ENCODE results near the gene NSRP1. TPM values are rescaled to one million over a fixed set of nuclear protein-coding genes. Genes with fewer than 3 reads are reported as not detected.

Gene NSRP1
- polyA plus RNA-seq, 1 donor from 2014 or later, result 8.6 TPM

DNA sequence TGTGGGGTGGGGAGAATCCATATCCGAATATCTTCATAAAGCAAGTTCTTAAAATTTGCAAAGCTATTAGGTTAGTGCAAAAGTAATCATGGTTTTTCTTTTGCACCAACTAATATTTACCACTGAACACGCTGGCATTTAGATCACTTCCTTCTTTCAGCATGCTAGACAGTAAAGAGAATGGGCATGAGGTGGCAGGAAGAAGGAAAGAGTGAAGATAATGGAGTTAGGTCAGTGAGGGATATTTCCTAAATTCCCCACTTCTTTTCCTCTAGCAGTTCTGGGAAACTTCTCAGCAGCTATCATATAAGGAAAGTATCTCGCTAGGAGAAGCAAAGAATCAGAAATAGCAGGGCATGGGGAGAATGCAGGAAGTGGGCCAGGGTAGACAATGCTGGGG lies 79.9 kb downstream of the NSRP1 start:
- Histone ChIP-seq H2AFZ (ENCODE audit: low read depth, low read length) (no peak overlapping the region), H3K36me3 (ENCODE audit: insufficient read depth, low read length) (no peaks in the 10 kb centered on the region), H3K9me3 (ENCODE audit: low read length) (no peaks in the 10 kb centered on the region), H3K27me3 (ENCODE audit: insufficient read depth, low read depth, low read length) (no peaks in the 10 kb centered on the region), H3K79me2 (replicated peaks; ENCODE audit: insufficient read depth, low read length) (no peaks in the 10 kb centered on the region), H3K4me3 (ENCODE audit: low read length) (no peak overlapping the region), H3K9me2 (ENCODE audit: insufficient read depth, low read length) (no peaks in the 10 kb centered on the region), H3K4me2 (ENCODE audit: low read length) (no peak overlapping the region), H3F3A (ENCODE audit: insufficient read depth, low read length, poor library complexity, severe bottlenecking) (no peaks in the 10 kb centered on the region), H4K20me1 (ENCODE audit: insufficient read depth) (no peaks in the 10 kb centered on the region), H3K9ac (ENCODE audit: low read length) (no peak overlapping the region), H3K27ac (ENCODE audit: low read length) (no peak overlapping the region)
- TF ChIP-seq, protein P1, sequence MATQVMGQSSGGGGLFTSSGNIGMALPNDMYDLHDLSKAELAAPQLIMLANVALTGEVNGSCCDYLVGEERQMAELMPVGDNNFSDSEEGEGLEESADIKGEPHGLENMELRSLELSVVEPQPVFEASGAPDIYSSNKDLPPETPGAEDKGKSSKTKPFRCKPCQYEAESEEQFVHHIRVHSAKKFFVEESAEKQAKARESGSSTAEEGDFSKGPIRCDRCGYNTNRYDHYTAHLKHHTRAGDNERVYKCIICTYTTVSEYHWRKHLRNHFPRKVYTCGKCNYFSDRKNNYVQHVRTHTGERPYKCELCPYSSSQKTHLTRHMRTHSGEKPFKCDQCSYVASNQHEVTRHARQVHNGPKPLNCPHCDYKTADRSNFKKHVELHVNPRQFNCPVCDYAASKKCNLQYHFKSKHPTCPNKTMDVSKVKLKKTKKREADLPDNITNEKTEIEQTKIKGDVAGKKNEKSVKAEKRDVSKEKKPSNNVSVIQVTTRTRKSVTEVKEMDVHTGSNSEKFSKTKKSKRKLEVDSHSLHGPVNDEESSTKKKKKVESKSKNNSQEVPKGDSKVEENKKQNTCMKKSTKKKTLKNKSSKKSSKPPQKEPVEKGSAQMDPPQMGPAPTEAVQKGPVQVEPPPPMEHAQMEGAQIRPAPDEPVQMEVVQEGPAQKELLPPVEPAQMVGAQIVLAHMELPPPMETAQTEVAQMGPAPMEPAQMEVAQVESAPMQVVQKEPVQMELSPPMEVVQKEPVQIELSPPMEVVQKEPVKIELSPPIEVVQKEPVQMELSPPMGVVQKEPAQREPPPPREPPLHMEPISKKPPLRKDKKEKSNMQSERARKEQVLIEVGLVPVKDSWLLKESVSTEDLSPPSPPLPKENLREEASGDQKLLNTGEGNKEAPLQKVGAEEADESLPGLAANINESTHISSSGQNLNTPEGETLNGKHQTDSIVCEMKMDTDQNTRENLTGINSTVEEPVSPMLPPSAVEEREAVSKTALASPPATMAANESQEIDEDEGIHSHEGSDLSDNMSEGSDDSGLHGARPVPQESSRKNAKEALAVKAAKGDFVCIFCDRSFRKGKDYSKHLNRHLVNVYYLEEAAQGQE (IDR thresholded peaks at IDR 0.05; ENCODE audit: borderline replicate concordance), result no peak
- TF ChIP-seq EZH2 (IDR thresholded peaks at IDR 0.05; ENCODE audit: borderline replicate concordance, insufficient read depth, low read length, poor library complexity, severe bottlenecking), result no peak
- TF ChIP-seq TAF1 (IDR thresholded peaks at IDR 0.05; ENCODE audit: low read depth), result no peak
- TF ChIP-seq POLR2AphosphoS5 (IDR thresholded peaks at IDR 0.05), result no peak
- TF ChIP-seq RAD21 (conservative IDR thresholded peaks at IDR 0.05), result no peak
- no peak for TF ChIP-seq MXI1 (conservative IDR thresholded peaks at IDR 0.05; ENCODE audit: poor library complexity, severe bottlenecking)
- TF ChIP-seq, protein P2, sequence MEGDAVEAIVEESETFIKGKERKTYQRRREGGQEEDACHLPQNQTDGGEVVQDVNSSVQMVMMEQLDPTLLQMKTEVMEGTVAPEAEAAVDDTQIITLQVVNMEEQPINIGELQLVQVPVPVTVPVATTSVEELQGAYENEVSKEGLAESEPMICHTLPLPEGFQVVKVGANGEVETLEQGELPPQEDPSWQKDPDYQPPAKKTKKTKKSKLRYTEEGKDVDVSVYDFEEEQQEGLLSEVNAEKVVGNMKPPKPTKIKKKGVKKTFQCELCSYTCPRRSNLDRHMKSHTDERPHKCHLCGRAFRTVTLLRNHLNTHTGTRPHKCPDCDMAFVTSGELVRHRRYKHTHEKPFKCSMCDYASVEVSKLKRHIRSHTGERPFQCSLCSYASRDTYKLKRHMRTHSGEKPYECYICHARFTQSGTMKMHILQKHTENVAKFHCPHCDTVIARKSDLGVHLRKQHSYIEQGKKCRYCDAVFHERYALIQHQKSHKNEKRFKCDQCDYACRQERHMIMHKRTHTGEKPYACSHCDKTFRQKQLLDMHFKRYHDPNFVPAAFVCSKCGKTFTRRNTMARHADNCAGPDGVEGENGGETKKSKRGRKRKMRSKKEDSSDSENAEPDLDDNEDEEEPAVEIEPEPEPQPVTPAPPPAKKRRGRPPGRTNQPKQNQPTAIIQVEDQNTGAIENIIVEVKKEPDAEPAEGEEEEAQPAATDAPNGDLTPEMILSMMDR (IDR thresholded peaks at IDR 0.05; ENCODE audit: poor library complexity, severe bottlenecking), result no peak
- TF ChIP-seq EP300 (conservative IDR thresholded peaks at IDR 0.05; ENCODE audit: poor library complexity, severe bottlenecking), result no peak
- no peak for TF ChIP-seq SMC3 (conservative IDR thresholded peaks at IDR 0.05; ENCODE audit: poor library complexity)

DNA sequence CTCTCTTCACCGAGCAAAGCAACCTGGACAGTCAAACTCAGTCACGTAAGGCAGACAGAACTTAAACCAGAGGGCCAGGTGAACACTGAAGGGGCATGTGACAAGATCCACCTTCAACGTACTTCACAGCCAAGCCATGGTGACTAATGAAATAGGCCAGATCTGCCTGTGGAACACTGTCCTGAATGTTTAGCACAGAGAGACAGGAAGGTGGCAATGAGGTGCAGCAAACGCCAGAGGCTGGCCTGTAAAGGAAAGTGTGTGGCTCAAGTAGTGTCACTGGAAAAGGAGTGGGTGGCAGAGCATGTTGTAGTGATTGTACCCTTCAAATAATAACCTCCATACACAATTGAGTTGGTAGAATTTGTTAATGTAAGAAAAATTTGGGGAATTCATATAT lies 80.8 kb downstream of the NSRP1 start:
- Histone ChIP-seq H3K9me3 (ENCODE audit: low read length) (no peaks in the 10 kb centered on the region), H4K20me1 (ENCODE audit: insufficient read depth) (no peaks in the 10 kb centered on the region), H3K79me2 (replicated peaks; ENCODE audit: insufficient read depth, low read length) (no peaks in the 10 kb centered on the region), H3K4me3 (ENCODE audit: low read length) (no peak overlapping the region), H3K27ac (ENCODE audit: low read length) (no peak overlapping the region), H3K36me3 (ENCODE audit: insufficient read depth, low read length) (no peaks in the 10 kb centered on the region), H3F3A (ENCODE audit: insufficient read depth, low read length, poor library complexity, severe bottlenecking) (no peaks in the 10 kb centered on the region), H3K4me2 (ENCODE audit: low read length) (no peak overlapping the region), H2AFZ (ENCODE audit: low read depth, low read length) (no peak overlapping the region), H3K27me3 (ENCODE audit: insufficient read depth, low read depth, low read length) (no peaks in the 10 kb centered on the region), H3K9me2 (ENCODE audit: insufficient read depth, low read length) (no peaks in the 10 kb centered on the region), H3K9ac (ENCODE audit: low read length) (no peak overlapping the region)
- TF ChIP-seq RAD21 (conservative IDR thresholded peaks at IDR 0.05) (no peak), MXI1 (conservative IDR thresholded peaks at IDR 0.05; ENCODE audit: poor library complexity, severe bottlenecking) (no peak), SMC3 (conservative IDR thresholded peaks at IDR 0.05; ENCODE audit: poor library complexity) (no peak), TAF1 (IDR thresholded peaks at IDR 0.05; ENCODE audit: low read depth) (no peak), EZH2 (IDR thresholded peaks at IDR 0.05; ENCODE audit: borderline replicate concordance, insufficient read depth, low read length, poor library complexity, severe bottlenecking) (no peak), POLR2AphosphoS5 (IDR thresholded peaks at IDR 0.05) (no peak), EP300 (conservative IDR thresholded peaks at IDR 0.05; ENCODE audit: poor library complexity, severe bottlenecking) (no peak)
- TF ChIP-seq, protein P1 (IDR thresholded peaks at IDR 0.05; ENCODE audit: borderline replicate concordance), result no peak
- TF ChIP-seq, protein P2 (IDR thresholded peaks at IDR 0.05; ENCODE audit: poor library complexity, severe bottlenecking), result no peak

Measured in neural cell (in vitro differentiated cells).